Naive B cell (primary cell): ENCODE data around the gene ZER1. TPM values are rescaled to one million over a fixed set of nuclear protein-coding genes. Genes with fewer than 3 reads are reported as not detected.
"Not testable (repeated sequence)": the region's sequence is repeated elsewhere in the genome, so short reads cannot be mapped to it uniquely, and the experiment has no call there.

Experiments used
- ATAC-seq, 2 donors: fragments of 150-1000 bp; cut with Tn5 transposase; 2 replicates each; pipeline ENCODE4 v1.10.0; 2021; ENCODE audit warnings: low read depth in 2 of 2, mild to moderate bottlenecking in 2 of 2, moderate library complexity in 2 of 2
- DNase-seq: peaks from one replicate; pipeline ENCODE4 v3.0.0; 2022
- H3K27ac Mint-ChIP-seq, 6 donors: one replicate each; pipeline ENCODE4 v1.8.0; 2020 to 2022; ENCODE audit warnings: mild to moderate bottlenecking in 6 of 6, mixed read lengths in 6 of 6, moderate library complexity in 5 of 6, inconsistent platforms in 2 of 6
- H3K27me3 Mint-ChIP-seq, 3 donors: one replicate each; pipeline ENCODE4 v1.8.0; 2021 to 2022; ENCODE audit warnings: mixed read lengths in 3 of 3, mild to moderate bottlenecking in 1 of 3
- H3K36me3 Mint-ChIP-seq, 2 donors: one replicate each; pipeline ENCODE4 v1.8.0; 2020 to 2022; ENCODE audit warnings: mixed read lengths in 2 of 2, inconsistent platforms in 1 of 2, mild to moderate bottlenecking in 1 of 2
- H3K4me1 Mint-ChIP-seq, 3 donors: one replicate each; pipeline ENCODE4 v1.8.0; 2020 to 2022; ENCODE audit warnings: mixed read lengths in 3 of 3, inconsistent platforms in 1 of 3, mild to moderate bottlenecking in 1 of 3, moderate library complexity in 1 of 3
- H3K4me3 Mint-ChIP-seq, 8 donors: one replicate each; pipeline ENCODE4 v1.8.0; 2020 to 2022; ENCODE audit warnings: mild to moderate bottlenecking in 8 of 8, mixed read lengths in 8 of 8, moderate library complexity in 8 of 8, inconsistent platforms in 2 of 8
- H3K9me3 Mint-ChIP-seq, 7 donors: one replicate each; pipeline ENCODE4 v1.8.0; 2020 to 2022; ENCODE audit warnings: mixed read lengths in 7 of 7, mild to moderate bottlenecking in 5 of 7, inconsistent platforms in 2 of 7, moderate library complexity in 1 of 7
- polyA plus RNA-seq, 6 donors: library from polyadenylated mRNA; unstranded; fragments of 300-500 nt; fragmentation: Illumina TruSeq; gene quantifications; one replicate each; pipeline ENCODE4 v1.2.3, GENCODE V29; 2021; ENCODE audit warnings: low read depth in 6 of 6

The ZER1 gene
- polyA plus RNA-seq, 6 donors from 2014 or later, result 30.9 to 43.1 (median 33.0) TPM

DNA sequence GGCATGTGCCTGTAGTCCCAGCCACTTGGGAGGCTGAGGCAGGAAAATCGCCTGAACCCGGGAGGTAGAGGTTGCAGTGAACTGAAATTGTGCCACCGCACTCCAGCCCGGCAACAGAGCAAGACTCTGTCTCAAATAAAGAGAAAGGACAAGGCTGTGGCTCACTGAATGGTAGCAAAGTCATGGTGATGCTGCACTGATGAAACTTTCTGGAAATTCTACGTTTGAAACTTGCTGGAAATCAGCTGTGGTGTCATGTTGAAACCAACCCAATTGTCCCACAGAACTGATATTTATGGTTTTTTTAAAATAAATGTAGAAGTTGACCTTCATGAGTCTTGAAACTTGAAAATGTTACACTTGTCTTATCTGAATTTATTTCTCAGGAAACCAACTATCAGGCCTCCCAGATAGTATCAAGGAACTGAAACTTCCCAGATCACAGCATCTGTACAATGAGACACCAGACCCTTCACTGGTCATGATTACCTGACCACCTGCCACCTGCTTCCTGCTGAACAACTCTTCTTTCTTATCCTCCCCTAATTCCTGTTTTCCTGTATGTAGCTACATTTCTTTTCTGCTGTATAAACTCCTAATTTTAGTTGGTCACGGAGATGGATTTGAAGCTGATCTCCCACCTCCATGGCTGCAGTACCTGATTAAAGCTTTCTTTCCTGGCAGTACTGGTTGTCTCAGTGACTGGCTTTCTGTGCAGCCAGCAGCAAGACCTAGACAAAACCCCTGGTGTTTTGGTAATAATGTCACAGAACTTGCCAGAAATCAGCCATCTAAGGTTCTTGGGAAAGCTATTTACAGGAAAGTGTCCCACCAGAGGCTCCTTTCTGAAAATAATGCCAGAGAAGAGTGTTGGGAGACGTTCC, 9.7 kb upstream of the ZER1 start:
- Mint-ChIP-seq H3K4me1 (peaks cover 5 to 20% (median 12%) of the 10 kb centered on the region in 3 donors), H3K4me3 (peak overlapping the region in 6 of 8 donors; percentile 26 to 68 (median 41)), H3K27ac (peak overlapping the region in 5 of 6 donors; percentile 24 to 90 (median 60)), H3K9me3 (peaks cover 0 to 6% (median 0%) of the 10 kb centered on the region in 7 donors), H3K36me3 (peaks cover 0 to 7% of the 10 kb centered on the region in 2 donors), H3K27me3 (no peaks in the 10 kb centered on the region)
- ATAC-seq (peak; percentile 68 to 74), DNase-seq (peak; percentile 24)

DNA sequence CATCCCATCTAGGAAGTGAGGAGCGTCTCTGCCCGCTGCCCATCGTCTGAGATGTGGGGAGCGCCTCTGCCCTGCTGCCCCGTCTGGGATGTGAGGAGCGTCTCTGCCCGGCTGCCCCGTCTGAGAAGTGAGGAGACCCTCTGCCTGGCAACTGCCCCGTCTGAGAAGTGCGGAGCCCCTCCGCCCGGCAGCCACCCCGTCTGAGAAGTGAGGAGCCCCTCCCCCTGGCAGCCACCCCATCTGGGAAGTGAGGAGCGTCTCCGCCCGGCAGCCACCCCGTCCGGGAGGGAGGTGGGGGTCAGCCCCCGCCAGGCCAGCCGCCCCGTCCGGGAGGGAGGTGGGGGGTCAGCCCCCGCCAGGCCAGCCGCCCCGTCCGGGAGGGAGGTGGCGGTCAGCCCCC, 8.4 kb upstream of the ZER1 start:
- H3K36me3 Mint-ChIP-seq, DNase-seq, H3K27me3 Mint-ChIP-seq, H3K27ac Mint-ChIP-seq, ATAC-seq, H3K9me3 Mint-ChIP-seq, H3K4me3 Mint-ChIP-seq: not testable (repeated sequence)
- H3K4me1 Mint-ChIP-seq, result peaks cover 5 to 17% (median 12%) of the 10 kb centered on the region in 3 donors

DNA sequence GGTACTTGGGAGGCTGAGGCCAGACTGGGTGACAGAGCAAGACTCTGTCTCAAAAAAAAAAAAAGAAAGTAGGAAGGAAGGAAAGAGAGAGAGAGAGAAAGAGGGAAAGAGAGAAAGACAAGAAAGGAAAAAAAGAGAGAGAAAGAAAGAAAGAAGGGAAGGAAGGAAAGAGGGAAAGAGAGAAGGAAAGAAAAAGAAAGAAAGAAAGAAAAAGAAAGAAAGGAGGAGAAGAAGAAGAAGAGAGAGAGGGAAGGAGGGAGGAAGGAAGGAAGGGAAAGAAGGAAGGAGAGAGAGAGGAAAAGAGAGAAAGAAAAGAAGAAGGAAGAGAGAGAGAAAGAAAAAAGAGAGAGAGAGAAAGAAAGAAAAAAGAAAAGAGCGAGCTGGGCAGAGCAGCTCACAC, 3.1 kb upstream of the ZER1 start:
- Mint-ChIP-seq H3K4me3 (no peak overlapping the region), H3K4me1 (peaks cover 15 to 27% (median 15%) of the 10 kb centered on the region in 3 donors), H3K27ac (no peak overlapping the region), H3K9me3 (no peaks in the 10 kb centered on the region), H3K27me3 (no peaks in the 10 kb centered on the region), H3K36me3 (peaks cover 0 to 8% of the 10 kb centered on the region in 2 donors)
- DNase-seq (no peak), ATAC-seq (no peak)

DNA sequence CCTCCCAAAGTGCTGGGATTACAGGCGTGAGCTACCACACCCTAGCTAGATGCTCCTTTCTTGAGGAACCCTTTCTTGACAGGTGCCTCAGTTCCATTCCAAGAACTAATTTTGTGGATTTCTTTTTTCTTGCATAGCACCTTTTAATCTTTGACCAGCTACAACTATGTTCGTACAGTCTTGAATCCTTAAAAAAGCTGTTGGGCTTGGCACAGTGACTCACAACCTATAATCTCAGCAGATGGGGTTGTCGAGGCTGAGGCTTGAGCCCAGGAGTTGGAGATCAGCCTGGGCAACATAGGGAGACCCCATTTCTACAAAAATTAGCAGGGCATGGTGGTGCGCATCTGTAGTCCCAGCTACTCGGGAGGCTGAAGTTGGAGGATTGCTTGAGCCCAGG, 1.3 kb upstream of the ZER1 start:
- DNase-seq (no peak), ATAC-seq (no peak)
- H3K27ac Mint-ChIP-seq, result peak overlapping the region in 5 of 6 donors; percentile 36 to 98 (median 97)
- no peaks in the 10 kb centered on the region for H3K9me3 Mint-ChIP-seq
- peak overlapping the region in 7 of 8 donors; percentile 42 to 97 (median 95) for H3K4me3 Mint-ChIP-seq
- H3K36me3 Mint-ChIP-seq, result peaks cover 0 to 8% of the 10 kb centered on the region in 2 donors
- peaks cover 19 to 36% (median 27%) of the 10 kb centered on the region in 3 donors for H3K4me1 Mint-ChIP-seq
- H3K27me3 Mint-ChIP-seq, result no peaks in the 10 kb centered on the region

DNA sequence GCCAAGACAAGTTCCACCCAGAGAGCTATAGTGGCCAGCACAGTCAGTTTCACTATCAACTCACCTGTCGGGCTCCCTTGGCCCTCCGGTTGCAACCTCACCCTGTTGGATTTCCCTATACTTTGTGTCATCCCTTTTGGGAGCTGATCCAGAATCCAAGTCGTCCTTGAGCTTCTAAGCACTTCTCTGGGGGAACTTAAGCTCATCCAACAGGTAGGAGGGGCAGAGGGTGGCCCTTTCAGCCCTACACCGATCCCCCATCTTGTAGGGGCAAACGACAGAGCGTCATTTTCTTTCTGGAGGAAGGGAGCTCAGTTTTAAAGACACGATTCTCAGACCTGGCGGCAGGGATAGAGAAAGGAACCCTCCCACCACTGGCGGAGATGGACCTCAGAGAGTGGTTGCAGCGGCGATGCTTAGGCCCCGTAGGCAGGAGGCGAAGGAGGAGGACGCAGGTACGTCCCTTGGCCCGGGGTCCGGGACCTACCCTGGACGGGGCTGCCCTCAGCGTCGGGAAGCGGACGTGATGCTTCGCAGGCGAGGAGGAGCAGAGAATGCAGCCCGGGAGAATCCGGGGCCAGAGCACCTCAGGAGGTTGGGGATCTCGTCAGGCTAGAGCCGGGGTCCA, 519 bp downstream of the ZER1 start:
- Mint-ChIP-seq H3K27ac (peak overlapping the region; percentile 96 to 98 (median 96)), H3K4me1 (peaks cover 27 to 49% (median 36%) of the 10 kb centered on the region in 3 donors), H3K9me3 (no peaks in the 10 kb centered on the region), H3K36me3 (peaks cover 0 to 8% of the 10 kb centered on the region in 2 donors), H3K4me3 (peak overlapping the region; percentile 94 to 97 (median 96)), H3K27me3 (no peaks in the 10 kb centered on the region)
- peak; percentile 12 to 13 for ATAC-seq
- peak; percentile 19 for DNase-seq

DNA sequence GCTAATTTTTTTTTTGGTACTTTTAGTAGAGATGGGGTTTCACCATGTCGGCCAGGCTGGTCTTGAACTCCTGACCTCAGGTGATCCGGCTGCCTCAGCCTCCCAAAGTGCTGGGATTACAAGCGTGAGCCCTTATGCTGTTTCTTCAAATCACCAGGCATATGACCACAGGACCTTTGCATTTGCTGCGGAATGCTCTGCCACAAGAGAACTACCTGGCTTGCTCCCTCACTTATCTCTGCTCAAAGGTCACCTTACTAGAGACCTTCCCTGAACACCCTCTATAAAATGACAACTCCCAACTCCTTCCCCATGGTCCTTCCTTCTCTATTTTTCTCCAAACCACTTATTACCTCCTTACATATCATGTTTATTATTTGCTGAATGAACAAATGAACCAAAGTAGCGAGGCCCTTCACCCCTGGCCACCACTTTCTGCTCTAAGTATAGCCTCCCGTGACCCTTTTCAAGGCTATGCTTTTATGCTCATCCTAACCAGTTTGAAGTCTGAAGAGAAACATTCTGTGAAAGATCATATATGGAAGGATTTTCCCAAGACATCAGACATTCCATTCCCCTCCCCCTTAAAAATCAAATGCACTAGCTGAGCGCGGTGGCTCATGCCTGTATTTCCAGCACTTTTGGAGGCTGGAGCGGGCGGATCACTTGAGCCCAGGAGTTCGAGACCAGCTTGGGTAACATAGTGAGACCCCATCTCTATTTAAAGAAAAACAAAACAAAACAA, 1.3 kb downstream of the ZER1 start:
- H3K9me3 Mint-ChIP-seq, result no peaks in the 10 kb centered on the region
- no peaks in the 10 kb centered on the region for H3K27me3 Mint-ChIP-seq
- H3K4me1 Mint-ChIP-seq, result peaks cover 28 to 50% (median 39%) of the 10 kb centered on the region in 3 donors
- ATAC-seq (no peak), DNase-seq (no peak)
- H3K36me3 Mint-ChIP-seq, result peaks cover 0 to 8% of the 10 kb centered on the region in 2 donors
- peak overlapping the region; percentile 94 to 97 (median 96) for H3K4me3 Mint-ChIP-seq
- peak overlapping the region; percentile 96 to 98 (median 96) for H3K27ac Mint-ChIP-seq

DNA sequence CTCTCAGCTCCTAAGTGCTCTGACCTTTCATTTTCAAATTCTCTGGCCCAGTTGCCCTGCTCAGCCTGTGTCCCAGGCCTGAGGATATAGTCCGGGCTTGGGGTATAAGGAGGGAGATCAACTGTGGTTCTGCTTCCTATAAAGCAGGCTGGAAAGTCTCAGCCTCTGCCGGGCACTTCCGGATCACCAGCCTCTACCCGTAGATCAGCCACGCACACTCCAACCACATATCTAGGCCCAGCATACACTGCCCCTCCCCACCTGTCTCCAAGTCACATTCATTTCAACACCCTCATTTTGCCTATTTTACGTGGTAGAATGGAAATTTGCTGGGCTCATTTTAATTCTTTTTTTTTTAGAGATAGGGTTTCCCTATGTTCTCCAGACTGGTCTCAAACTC, 3.1 kb downstream of the ZER1 start:
- DNase-seq (no peak), ATAC-seq (no peak)
- no peaks in the 10 kb centered on the region for H3K27me3 Mint-ChIP-seq
- H3K9me3 Mint-ChIP-seq, result no peaks in the 10 kb centered on the region
- peaks cover 38 to 58% (median 51%) of the 10 kb centered on the region in 3 donors for H3K4me1 Mint-ChIP-seq
- no peaks in the 10 kb centered on the region for H3K36me3 Mint-ChIP-seq
- H3K4me3 Mint-ChIP-seq, result peak overlapping the region in 3 of 8 donors; percentile 29 to 70 (median 35)
- H3K27ac Mint-ChIP-seq, result peak overlapping the region in 4 of 6 donors; percentile 33 to 98 (median 70)

DNA sequence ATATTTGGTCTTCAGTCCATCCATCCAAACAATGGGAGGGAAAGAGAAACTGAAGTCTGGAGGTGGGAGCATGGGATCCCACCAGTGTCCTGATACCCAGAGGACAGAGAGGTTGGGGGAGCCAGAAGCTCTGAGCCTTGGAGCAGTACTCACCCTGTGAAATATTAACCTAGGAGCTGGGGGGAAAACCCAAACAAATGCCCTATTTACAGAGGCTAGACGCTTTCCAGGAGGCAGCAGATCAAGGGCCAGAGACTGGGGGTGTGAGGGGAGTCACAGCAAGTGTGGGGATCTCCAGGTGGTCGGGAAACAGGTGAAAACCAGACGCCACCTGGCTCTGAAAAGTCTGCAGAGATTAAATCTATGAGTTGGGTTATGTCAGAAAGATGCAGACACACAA, 6.2 kb downstream of the ZER1 start:
- Mint-ChIP-seq H3K4me1 (peaks cover 35 to 53% (median 52%) of the 10 kb centered on the region in 3 donors), H3K36me3 (no peaks in the 10 kb centered on the region), H3K4me3 (no peak overlapping the region), H3K9me3 (no peaks in the 10 kb centered on the region), H3K27me3 (no peaks in the 10 kb centered on the region), H3K27ac (peak overlapping the region in 1 of 6 donors; percentile 83)
- ATAC-seq, result no peak
- DNase-seq, result no peak

DNA sequence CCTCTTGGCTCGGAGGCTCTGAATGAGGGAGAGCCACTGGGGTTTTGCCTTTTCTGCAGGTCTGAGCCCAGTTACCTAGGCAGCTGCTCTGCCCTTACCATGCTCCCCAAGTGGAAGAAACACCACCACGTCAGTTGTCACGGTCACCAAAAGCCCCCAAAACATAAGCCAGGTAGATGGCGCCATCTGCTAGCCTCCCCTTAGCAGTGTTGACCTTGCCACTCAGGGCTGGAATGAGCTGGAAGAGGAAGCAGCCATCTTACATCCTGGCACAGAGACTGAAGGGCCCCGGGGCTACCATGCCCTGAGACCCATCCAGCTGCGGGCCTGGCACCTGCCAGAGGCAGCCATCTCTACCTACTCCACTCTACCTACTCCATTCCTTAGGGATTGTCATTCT, 7.4 kb downstream of the ZER1 start:
- Mint-ChIP-seq H3K4me1 (peaks cover 28 to 43% (median 42%) of the 10 kb centered on the region in 3 donors), H3K27me3 (no peaks in the 10 kb centered on the region), H3K9me3 (no peaks in the 10 kb centered on the region), H3K27ac (no peak overlapping the region), H3K4me3 (no peak overlapping the region), H3K36me3 (no peaks in the 10 kb centered on the region)
- DNase-seq (no peak), ATAC-seq (no peak)

DNA sequence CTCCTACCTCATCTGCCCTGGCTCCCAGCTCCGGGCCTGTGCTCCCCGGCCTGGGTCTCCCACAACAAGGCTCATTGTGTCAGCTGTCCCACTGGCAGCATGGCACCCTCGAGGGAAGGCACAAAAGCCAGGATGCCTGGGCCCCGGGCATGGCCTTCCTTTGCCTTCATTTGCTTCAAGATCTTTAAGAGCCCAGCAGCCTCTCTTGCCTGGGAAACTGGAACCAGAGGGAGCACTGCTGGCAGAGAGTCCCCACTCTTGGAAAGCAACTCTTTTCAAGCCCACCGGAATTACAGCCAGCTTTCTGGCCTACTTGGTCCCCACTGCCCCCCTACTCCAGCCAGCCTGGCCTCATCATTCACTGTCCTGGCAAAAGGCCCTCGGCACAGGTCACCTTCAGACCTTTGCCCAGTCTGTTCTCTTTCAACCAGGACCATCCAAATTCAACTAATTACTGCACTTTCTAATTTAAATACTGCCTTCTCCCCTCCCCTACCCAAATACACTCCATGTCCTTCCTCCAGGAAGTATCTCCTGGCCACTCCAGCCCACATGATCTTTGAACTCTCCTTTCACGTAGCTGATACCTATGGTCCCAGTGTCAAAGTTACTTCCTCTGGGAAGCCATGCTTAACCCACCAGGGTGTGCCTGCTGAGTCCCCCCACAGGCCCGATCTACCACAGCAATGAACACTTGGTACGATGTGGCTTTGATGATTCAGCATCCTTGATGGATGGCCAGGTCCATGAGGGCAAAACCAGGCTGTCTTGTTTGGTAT, 8.9 kb downstream of the ZER1 start:
- no peaks in the 10 kb centered on the region for H3K9me3 Mint-ChIP-seq
- no peaks in the 10 kb centered on the region for H3K36me3 Mint-ChIP-seq
- DNase-seq, result no peak
- H3K27ac Mint-ChIP-seq, result peak overlapping the region in 2 of 6 donors; percentile 2 to 61
- peak overlapping the region in 1 of 8 donors; percentile 68 for H3K4me3 Mint-ChIP-seq
- H3K27me3 Mint-ChIP-seq, result no peaks in the 10 kb centered on the region
- ATAC-seq, result no peak
- H3K4me1 Mint-ChIP-seq, result peaks cover 23 to 34% (median 33%) of the 10 kb centered on the region in 3 donors

DNA sequence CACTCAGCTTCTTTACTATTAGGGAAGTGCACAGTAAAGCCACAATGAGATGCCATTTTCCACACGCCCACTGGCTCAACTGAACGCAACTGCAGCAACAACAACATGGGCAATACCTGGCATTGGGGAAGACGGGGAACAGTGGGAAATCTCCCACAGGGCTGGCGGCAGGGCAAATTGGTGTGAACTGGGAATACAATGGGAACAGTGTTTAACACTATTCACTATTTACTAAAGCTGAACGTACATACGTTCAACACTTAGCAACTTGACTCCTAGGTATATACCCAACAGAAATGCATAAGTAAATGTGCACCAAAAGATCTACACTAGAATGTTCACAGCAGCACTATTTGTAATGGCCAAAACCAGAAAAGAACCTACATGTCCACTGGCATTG, 14.1 kb downstream of the ZER1 start:
- no peak overlapping the region for H3K4me3 Mint-ChIP-seq
- H3K27me3 Mint-ChIP-seq, result no peaks in the 10 kb centered on the region
- H3K27ac Mint-ChIP-seq, result peak overlapping the region in 1 of 6 donors; percentile 93
- no peaks in the 10 kb centered on the region for H3K36me3 Mint-ChIP-seq
- no peaks in the 10 kb centered on the region for H3K9me3 Mint-ChIP-seq
- ATAC-seq (no peak), DNase-seq (no peak)
- peaks cover 3 to 9% (median 4%) of the 10 kb centered on the region in 3 donors for H3K4me1 Mint-ChIP-seq

DNA sequence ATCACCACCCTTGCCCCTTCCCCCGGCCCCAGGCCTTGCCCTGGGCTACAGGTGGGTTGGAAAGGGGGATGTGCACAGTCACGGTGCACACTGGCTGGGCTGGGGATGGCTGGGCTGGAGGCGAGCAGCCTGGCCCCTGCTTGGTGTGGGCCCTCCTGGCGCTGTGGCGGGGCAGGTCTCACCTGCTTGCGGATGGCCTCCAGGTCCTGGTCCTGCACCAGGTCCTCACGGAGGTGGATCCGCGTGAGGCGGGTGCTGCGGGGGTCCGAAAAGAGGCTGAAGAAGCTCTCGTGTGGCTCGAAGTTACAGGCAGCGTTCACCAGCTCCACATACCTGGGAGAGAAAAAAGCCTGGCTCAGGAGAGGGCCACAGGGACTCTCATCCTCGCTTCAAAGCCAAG, 18.1 kb downstream of the ZER1 start:
- Mint-ChIP-seq H3K9me3 (no peaks in the 10 kb centered on the region), H3K36me3 (no peaks in the 10 kb centered on the region), H3K27me3 (no peaks in the 10 kb centered on the region), H3K4me1 (peaks cover 0 to 5% (median 4%) of the 10 kb centered on the region in 3 donors), H3K27ac (no peak overlapping the region), H3K4me3 (no peak overlapping the region)
- ATAC-seq (no peak), DNase-seq (no peak)
